Activated CD4-positive, alpha-beta memory T cell treated with anti-CD3 and anti-CD28 coated beads, Interleukin-2, amount 10 ng/mL, durations not matched to agents 7 days and 5 days (primary cell): ENCODE results near the gene APOB. TPM values are rescaled to one million over a fixed set of nuclear protein-coding genes. Genes with fewer than 3 reads are reported as not detected.

Source experiments
- CTCF ChIA-PET: fragments of 350-600 bp; sonication (Branson Sonifier 250); formaldehyde crosslinking; loops from one replicate; lab custom pipeline; 2021; ENCODE audit warnings: antibody characterized with exemption, inconsistent platforms; lab: Charles Lee
- POLR2A ChIA-PET: fragments of 350-600 bp; sonication (Branson Sonifier 250); formaldehyde crosslinking; loops from one replicate; lab custom pipeline; 2021; ENCODE audit warnings: antibody characterized with exemption; lab: Charles Lee
- DNase-seq: peaks from one replicate; pipeline ENCODE4 v3.0.0-alpha.2; 2020
- H3K27ac Mint-ChIP-seq: one replicate; pipeline ENCODE4 v1.8.0; 2021; ENCODE audit warnings: mild to moderate bottlenecking, mixed read lengths
- H3K27me3 Mint-ChIP-seq: one replicate; pipeline ENCODE4 v1.8.0; 2021; ENCODE audit warnings: mixed read lengths
- H3K36me3 Mint-ChIP-seq: one replicate; pipeline ENCODE4 v1.8.0; 2021; ENCODE audit warnings: low read depth, mixed read lengths
- H3K4me1 Mint-ChIP-seq: one replicate; pipeline ENCODE4 v1.8.0; 2021; ENCODE audit warnings: mixed read lengths
- H3K4me3 Mint-ChIP-seq: one replicate; pipeline ENCODE4 v1.8.0; 2021; ENCODE audit warnings: mild to moderate bottlenecking, mixed read lengths
- H3K9me3 Mint-ChIP-seq: one replicate; pipeline ENCODE4 v1.8.0; 2021; ENCODE audit warnings: mixed read lengths
- total RNA-seq, 2 experiments: library from RNA; stranded (reverse); gene quantifications; one replicate each; pipeline ENCODE4 v1.2.3, GENCODE V29; 2021

Gene APOB
- total RNA-seq, 2 experiments from 2014 or later: not detected

GRCh38 chr2:21041943-21042707, 1.7 kb downstream of the APOB start:
- no peak overlapping the region for H3K4me3 Mint-ChIP-seq
- H3K27ac Mint-ChIP-seq: no peak overlapping the region
- ChIA-PET CTCF (interaction anchor here (0.8 to 4.0 kb wide), 5 partner anchors 12 to 278 kb away, joined by 3 to 31 read pairs (median 14); no protein-coding TSS in a partner anchor), POLR2A (no interaction called here)
- no peak for DNase-seq
- H3K36me3 Mint-ChIP-seq: no peaks in the 10 kb centered on the region
- peaks cover 2% of the 10 kb centered on the region for H3K4me1 Mint-ChIP-seq
- peaks cover 11% of the 10 kb centered on the region for H3K27me3 Mint-ChIP-seq
- H3K9me3 Mint-ChIP-seq: no peaks in the 10 kb centered on the region

DNA sequence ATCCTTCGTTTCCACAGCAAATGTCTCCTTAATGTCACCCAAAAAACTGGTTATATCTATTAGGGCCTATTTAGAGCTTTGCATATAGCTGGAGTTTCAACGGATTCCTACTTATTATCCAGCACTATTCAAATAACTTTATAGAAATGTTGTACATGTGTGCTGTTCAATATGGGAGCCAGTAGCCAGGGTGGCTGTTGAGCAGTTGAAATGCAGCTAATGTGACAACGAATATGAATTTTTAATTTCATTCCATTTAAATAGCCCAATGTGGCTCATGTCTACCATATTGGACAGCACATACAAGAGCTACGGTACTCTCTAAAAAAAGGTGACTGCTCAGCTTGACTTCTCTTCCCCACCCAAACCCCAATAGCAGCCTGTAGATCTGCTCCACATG, 2.4 kb downstream of the APOB start:
- Mint-ChIP-seq H3K36me3 (no peaks in the 10 kb centered on the region), H3K27me3 (peaks cover 11% of the 10 kb centered on the region), H3K9me3 (no peaks in the 10 kb centered on the region), H3K27ac (no peak overlapping the region), H3K4me3 (no peak overlapping the region), H3K4me1 (peaks cover 2% of the 10 kb centered on the region)
- CTCF ChIA-PET: interaction anchor here (2.1 to 4.0 kb wide), 3 partner anchors 12 to 276 kb away, joined by 7 to 31 read pairs (median 14); no protein-coding TSS in a partner anchor
- POLR2A ChIA-PET: no interaction called here
- DNase-seq: no peak

- Mint-ChIP-seq H3K9me3 (no peaks in the 10 kb centered on the region), H3K36me3 (no peaks in the 10 kb centered on the region), H3K27me3 (peaks cover 9% of the 10 kb centered on the region), H3K4me1 (peaks cover 2% of the 10 kb centered on the region), H3K4me3 (no peak overlapping the region), H3K27ac (no peak overlapping the region)
- ChIA-PET CTCF (interaction anchor here (2.1 to 4.0 kb wide), 3 partner anchors 13 to 276 kb away, joined by 7 to 31 read pairs (median 14); no protein-coding TSS in a partner anchor), POLR2A (no interaction called here)
- DNase-seq: no peak
These were observed 3.1 kb downstream of the APOB start for GRCh38 chr2:21040468-21041377.

- H3K36me3 Mint-ChIP-seq: no peaks in the 10 kb centered on the region
- peaks cover 2% of the 10 kb centered on the region for H3K4me1 Mint-ChIP-seq
- peaks cover 9% of the 10 kb centered on the region for H3K27me3 Mint-ChIP-seq
- ChIA-PET POLR2A (no interaction called here), CTCF (interaction anchor here (4.0 kb wide), 1 partner anchor 277 kb away, joined by 31 read pairs; no protein-coding TSS in a partner anchor)
- DNase-seq: no peak
- no peak overlapping the region for H3K4me3 Mint-ChIP-seq
- no peaks in the 10 kb centered on the region for H3K9me3 Mint-ChIP-seq
- H3K27ac Mint-ChIP-seq: no peak overlapping the region
These were observed 3.9 kb downstream of the APOB start for GRCh38 chr2:21039979-21040467.

- no peak for DNase-seq
- peaks cover 2% of the 10 kb centered on the region for H3K4me1 Mint-ChIP-seq
- H3K27me3 Mint-ChIP-seq: peaks cover 4% of the 10 kb centered on the region
- no peaks in the 10 kb centered on the region for H3K36me3 Mint-ChIP-seq
- ChIA-PET POLR2A (no interaction called here), CTCF (interaction anchor here (1.4 kb wide), 1 partner anchor 377 kb away, joined by 3 read pairs; no protein-coding TSS in a partner anchor)
- no peaks in the 10 kb centered on the region for H3K9me3 Mint-ChIP-seq
- no peak overlapping the region for H3K4me3 Mint-ChIP-seq
- H3K27ac Mint-ChIP-seq: no peak overlapping the region
These were observed 4.8 kb downstream of the APOB start for GRCh38 chr2:21039080-21039556.

GRCh38 chr2:21038403-21039073, 5.3 kb downstream of the APOB start:
- Mint-ChIP-seq H3K4me1 (peaks cover 2% of the 10 kb centered on the region), H3K36me3 (no peaks in the 10 kb centered on the region), H3K27me3 (peaks cover 4% of the 10 kb centered on the region), H3K9me3 (no peaks in the 10 kb centered on the region), H3K27ac (no peak overlapping the region), H3K4me3 (no peak overlapping the region)
- ChIA-PET POLR2A (no interaction called here), CTCF (interaction anchor here (1.4 kb wide), 1 partner anchor 377 kb away, joined by 3 read pairs; no protein-coding TSS in a partner anchor)
- DNase-seq: no peak

GRCh38 chr2:21037671-21038108, 6.2 kb downstream of the APOB start:
- ChIA-PET POLR2A (no interaction called here), CTCF (interaction anchor here (1.4 kb wide), 1 partner anchor 376 kb away, joined by 3 read pairs; no protein-coding TSS in a partner anchor)
- no peak overlapping the region for H3K4me3 Mint-ChIP-seq
- H3K9me3 Mint-ChIP-seq: no peaks in the 10 kb centered on the region
- H3K36me3 Mint-ChIP-seq: no peaks in the 10 kb centered on the region
- no peaks in the 10 kb centered on the region for H3K27me3 Mint-ChIP-seq
- no peaks in the 10 kb centered on the region for H3K4me1 Mint-ChIP-seq
- DNase-seq: no peak
- no peak overlapping the region for H3K27ac Mint-ChIP-seq

- Mint-ChIP-seq H3K4me3 (no peak overlapping the region), H3K27ac (no peak overlapping the region), H3K27me3 (no peaks in the 10 kb centered on the region), H3K36me3 (no peaks in the 10 kb centered on the region), H3K4me1 (no peaks in the 10 kb centered on the region), H3K9me3 (no peaks in the 10 kb centered on the region)
- CTCF ChIA-PET: interaction anchor here (0.8 kb wide), 1 partner anchor 80 kb away, joined by 3 read pairs; no protein-coding TSS in a partner anchor
- POLR2A ChIA-PET: no interaction called here
- no peak for DNase-seq
These were observed 6.9 kb downstream of the APOB start for GRCh38 chr2:21036708-21037670.

DNA sequence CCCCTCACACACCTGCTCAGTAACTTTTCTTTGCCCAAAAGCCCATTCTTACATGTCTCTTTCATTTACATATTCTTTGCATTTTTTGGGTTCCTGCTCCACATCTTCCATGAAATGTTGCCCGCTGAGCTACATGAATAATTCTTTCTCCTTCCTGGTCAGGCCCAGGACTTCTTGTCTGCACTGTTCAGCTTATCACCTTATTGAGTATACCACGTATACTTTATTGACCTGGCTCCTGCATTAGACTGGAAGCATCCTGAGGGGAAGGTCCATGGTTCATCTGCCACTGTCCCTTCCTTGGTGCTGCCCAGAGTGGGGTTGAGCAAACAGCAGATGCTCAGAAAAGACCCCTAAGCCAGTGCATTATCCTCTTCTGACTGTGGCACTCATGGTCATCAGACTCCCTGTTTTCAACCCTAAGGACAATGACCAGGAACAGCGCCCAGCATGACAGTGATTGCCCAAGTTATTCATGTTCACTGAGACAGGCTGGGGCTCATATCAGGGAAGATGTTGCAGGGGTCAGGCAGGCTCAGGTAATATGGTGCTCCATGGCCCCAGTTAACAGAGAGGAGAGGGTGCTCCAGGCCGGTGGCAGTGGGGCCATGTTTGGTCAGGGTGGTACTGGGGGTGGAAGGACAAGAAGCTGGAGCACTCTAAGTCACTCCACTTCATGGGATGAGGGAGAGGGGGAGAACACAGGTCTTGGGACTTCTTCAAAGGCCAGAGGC, 7.7 kb downstream of the APOB start:
- ChIA-PET CTCF (interaction anchor here (0.8 kb wide), 1 partner anchor 81 kb away, joined by 3 read pairs; no protein-coding TSS in a partner anchor), POLR2A (no interaction called here)
- no peaks in the 10 kb centered on the region for H3K36me3 Mint-ChIP-seq
- H3K9me3 Mint-ChIP-seq: no peaks in the 10 kb centered on the region
- peaks cover 1% of the 10 kb centered on the region for H3K27me3 Mint-ChIP-seq
- H3K4me1 Mint-ChIP-seq: no peaks in the 10 kb centered on the region
- no peak for DNase-seq
- H3K27ac Mint-ChIP-seq: no peak overlapping the region
- H3K4me3 Mint-ChIP-seq: no peak overlapping the region

DNA sequence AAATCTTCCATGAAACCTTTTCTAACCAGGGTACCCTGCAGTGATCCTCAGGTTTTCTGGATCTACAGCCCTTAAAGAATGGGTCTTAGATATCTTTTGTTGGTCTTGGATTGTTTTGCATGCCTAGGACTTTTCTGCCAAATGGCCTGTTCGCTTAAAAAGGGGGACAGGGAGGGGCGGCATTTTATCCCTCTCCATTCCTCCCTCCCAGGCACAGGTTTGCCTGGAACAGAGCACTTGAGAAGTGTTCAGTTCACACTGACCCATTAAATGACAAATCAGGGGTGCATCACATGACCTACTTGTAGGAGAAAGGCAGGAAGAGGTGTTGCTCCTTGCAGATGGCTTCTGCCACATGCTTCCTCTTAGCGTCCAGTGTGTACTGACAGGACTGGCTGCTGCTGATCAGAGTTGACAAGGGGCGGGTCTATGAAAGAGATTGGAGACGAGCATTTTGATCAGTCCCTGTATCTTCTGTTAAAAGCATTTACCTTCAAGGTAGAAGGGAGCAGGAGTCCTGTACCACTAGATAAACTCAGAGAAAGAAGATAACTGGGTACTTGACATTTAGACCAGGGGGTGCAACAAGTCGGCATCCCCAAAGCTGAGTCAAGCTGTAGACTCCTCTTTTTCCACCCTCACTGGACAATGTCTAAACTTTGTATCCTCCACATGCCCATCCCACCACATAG, 8.4 kb downstream of the APOB start:
- Mint-ChIP-seq H3K4me1 (no peaks in the 10 kb centered on the region), H3K9me3 (no peaks in the 10 kb centered on the region), H3K27ac (no peak overlapping the region), H3K4me3 (no peak overlapping the region), H3K36me3 (no peaks in the 10 kb centered on the region), H3K27me3 (peaks cover 3% of the 10 kb centered on the region)
- ChIA-PET POLR2A (no interaction called here), CTCF (no interaction called here)
- no peak for DNase-seq

- no peaks in the 10 kb centered on the region for H3K9me3 Mint-ChIP-seq
- DNase-seq: no peak
- H3K4me3 Mint-ChIP-seq: no peak overlapping the region
- peaks cover 5% of the 10 kb centered on the region for H3K27me3 Mint-ChIP-seq
- ChIA-PET POLR2A (no interaction called here), CTCF (no interaction called here)
- no peaks in the 10 kb centered on the region for H3K36me3 Mint-ChIP-seq
- H3K4me1 Mint-ChIP-seq: no peaks in the 10 kb centered on the region
- H3K27ac Mint-ChIP-seq: no peak overlapping the region
These were observed 8.9 kb downstream of the APOB start for GRCh38 chr2:21034972-21035279.
